Iris pigment epithelial cell (primary cell): Measurements from ENCODE around the gene CLK2.
"Not testable (repeated sequence)": the region's sequence is repeated elsewhere in the genome, so short reads cannot be mapped to it uniquely, and the experiment has no call there.

Experiments used
- DNase-seq: peaks from one replicate; pipeline ENCODE4 v3.0.0-alpha.2; 2011; ENCODE audit warnings: low read depth

CLK2 gene

DNA sequence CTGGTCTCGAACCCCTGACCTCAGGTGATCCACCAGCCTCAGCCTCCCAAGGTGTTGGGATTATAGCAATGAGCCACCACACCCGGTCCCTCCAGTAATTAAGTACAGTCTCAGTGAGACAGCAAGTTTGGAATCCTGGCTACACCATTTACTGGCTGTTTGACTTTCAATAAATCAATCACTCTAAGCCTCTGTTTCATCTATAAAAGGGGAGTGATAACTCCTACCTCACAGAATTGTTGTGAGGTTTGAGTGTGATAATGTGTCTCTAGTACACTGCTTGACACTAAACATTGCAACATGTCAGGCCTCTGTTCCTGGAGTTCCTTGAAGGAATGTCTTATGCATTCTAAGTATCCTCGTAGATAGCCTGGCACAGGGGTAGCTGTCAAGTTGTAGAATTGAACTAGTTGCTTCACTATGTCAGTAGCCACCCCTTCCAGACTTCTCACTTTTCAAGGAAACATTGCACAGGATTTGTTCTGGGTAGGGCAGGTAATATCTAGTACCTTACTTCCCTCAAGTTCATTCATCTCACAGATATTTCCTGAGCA lies 30.4 kb downstream of the CLK2 start:
- no peak for DNase-seq

DNA sequence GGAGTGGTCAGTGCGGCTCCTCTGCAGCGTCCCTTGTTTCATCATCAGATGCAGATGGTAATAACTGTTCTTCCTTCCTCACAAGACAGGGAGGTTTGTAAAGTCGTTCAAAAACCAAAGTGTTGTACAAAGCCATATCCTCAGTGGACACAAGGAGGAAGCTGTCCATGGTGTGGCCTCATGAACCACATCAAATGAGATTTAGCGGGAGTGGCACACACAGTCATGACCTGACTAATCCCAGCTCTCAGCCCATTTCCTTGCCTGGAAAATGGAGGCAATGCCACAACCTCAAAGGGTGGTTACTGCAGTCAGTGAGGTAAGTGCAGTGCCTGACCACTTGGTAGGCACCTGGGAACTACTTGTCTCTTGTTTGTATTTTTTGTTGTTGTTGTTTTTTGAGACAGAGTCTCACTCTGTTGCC lies 31.5 kb downstream of the CLK2 start:
- DNase-seq: no peak

DNA sequence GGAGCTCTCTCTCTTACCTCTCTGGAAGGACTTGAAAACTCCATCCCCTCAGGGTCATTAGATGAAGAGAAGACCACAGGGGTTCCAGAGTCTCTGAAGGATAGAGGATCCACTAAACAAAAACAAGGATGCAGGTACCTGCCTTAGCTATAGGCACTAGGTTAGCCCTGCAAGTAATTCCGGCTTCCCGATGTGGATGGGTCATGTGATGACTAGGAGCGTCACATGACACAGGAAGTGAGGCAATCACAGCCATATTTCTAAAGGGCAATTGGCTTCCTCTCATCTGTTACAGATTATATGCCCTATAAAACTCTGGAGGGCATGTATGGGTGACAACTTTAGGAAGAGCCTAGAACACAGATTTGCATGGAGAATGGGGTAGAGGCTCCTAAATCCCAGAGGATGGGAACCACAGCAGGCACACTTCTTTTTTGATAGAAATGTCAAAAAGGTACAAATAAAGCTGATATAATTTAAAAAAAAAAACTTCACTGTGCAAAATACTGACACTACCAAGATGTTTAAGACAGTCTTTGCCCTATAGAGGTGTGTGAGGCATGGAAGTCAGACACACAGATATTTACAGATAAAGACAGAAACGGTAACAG lies 32.1 kb downstream of the CLK2 start:
- DNase-seq: peak; percentile 79

GRCh38 chr1:155236451-155236850 lies 36.9 kb downstream of the CLK2 start:
- no peak for DNase-seq

DNA sequence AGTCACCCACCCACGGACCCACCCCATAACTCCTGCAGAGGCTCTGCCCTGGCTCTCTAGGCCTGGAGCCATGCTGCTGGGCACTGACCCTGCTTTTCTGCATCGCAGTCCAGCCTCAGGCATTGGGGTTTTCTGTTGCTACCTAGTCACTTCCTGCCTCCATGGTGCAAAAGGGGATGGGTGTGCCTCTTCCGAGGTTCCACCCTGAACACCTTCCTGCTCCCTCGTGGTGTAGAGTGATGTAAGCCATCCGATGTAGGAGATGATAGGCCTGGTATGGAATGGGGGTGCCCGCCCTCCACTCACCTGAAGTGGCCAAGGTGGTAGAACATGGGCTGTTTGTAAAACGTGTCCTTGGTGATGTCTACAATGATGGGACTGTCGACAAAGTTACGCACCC lies 37.9 kb downstream of the CLK2 start:
- not testable (repeated sequence) for DNase-seq

DNA sequence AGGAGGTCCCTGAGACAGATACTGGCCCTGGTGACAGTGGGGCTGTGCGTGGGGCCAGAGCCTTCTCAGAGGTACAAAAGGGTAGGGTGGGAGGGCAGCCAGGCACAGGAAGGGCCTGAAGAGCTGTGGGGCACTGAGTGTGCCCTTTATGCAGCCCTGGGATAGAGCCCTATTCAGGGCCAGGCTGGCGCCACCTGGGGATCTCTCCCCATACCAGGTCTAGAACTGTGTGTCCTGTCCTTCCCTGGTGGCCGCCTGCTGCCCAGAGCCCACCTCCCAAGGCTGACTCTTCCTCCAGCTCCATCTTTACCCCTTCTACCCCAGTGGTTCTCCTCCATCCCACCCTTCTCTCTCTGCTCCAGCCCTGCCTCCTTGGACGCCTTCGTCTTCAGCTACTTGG lies 39.8 kb downstream of the CLK2 start:
- not testable (repeated sequence) for DNase-seq

- DNase-seq: peak; percentile 45
Measured at GRCh38 chr1:155232001-155232978, 41.0 kb downstream of the CLK2 start.

DNA sequence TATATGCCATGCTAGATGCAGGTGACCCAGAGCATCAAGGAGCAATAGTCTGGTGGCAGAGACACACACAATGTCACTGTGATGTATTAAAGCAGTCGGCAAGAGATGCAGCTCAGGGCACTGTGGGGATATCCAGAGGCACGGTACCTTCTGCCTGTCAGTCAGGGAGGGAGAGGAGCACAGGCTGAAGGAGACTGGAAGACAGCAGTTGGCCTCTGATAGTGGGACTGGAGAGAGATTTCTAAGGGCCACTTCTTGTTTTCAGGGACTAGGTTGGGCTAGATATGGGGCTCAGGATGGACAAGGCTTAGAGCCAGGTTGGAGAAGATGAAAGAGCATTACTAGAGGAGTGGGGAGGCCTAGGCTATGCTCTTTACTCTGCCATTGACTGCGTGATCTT lies 42.0 kb downstream of the CLK2 start:
- not testable (repeated sequence) for DNase-seq

DNA sequence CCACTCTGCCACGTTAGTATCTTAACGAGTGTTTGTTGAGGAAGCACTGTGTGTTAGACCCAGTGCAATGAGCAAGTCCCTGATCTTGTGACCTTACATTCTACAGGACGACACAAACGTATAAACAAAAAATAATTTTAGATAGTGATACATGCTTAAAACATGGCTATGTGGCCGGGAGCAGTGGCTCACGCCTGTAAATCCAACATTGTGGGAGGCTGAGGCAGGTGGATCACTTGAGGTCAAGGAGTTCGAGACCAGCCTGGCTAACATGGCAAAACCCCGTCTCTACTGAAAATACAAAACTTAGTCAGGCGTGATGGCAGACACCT lies 45.2 kb downstream of the CLK2 start:
- no peak for DNase-seq

DNA sequence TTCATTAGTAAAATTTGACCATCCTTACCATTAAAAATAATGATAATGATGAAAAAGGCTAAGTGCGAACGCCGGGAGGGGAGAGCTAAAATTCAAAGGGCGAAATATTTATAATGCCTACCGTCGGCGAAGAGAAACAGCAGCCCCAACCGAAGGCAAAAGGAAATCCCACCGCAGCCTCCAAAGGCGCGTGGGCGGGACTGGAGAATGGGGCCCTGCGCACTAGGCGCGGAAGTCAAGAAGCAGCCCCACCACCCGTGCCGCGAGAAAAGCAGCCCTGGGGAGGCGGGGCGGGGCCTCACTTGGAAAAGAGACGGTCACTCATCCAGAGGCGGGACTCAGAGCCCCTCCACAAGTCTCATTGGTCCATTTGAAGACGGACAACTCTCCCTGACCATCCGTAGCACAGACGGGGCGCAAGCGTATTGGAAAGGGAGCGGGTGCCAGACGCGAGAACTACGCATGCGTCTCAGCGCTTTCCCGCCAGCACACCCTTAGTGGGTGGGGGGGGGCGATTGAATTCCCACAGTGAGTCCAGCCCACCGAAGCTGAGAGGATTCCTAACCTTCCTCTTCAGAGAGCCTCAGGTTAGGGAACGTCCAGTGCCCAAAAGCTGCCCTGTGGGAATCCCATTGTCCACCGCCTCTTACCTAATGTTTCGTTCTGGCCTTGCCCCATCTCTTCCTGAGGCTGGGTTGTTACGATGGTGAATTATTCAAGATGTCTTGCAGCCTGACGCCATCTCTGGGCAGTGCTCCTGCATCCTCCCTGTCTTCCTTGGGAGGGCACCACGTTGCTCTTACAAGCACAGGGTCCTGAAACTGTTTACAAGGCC lies 45.8 kb downstream of the CLK2 start:
- peak; percentile 100 for DNase-seq

GRCh38 chr1:155226910-155227260 lies 46.4 kb downstream of the CLK2 start:
- DNase-seq: peak; percentile 54

- DNase-seq: peak; percentile 91
Measured at GRCh38 chr1:155226188-155226909, 47.0 kb downstream of the CLK2 start.

DNA sequence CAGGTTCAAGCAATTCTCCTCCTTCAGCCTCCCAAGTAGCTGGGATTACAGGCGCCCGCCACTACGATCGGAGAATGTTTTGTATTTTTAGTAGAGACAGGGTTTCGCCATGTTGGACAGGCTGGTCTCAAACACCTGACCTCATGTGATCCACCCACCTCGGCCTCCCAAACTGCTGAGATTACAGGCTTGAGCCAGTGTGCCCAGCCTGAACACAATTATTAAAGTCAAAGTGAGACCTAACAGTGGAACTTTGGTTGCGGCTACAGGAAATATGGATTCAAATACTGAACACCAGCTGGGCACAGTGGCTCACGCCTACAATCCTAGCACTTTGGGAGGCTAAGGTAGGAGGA lies 47.9 kb downstream of the CLK2 start:
- DNase-seq: not testable (repeated sequence)

DNA sequence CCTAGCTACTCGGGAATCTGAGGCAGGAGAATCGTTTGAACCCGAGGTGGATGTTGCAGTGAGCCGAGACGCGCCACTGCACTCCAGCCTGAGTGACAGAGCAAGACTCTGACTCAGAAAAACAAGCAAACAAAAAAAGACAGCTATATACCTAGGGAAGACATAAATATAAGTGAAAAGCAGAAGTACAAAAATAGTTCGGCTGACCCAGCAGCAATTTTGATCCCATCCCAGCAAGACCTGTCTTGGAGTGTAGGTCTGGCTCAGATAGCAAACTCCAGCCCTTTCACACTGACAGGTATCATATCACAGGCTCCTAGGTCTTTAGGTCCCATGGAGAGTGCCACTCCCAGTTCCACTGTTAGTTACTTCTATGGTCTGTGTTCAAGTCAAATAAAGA lies 50.3 kb downstream of the CLK2 start:
- no peak for DNase-seq

DNA sequence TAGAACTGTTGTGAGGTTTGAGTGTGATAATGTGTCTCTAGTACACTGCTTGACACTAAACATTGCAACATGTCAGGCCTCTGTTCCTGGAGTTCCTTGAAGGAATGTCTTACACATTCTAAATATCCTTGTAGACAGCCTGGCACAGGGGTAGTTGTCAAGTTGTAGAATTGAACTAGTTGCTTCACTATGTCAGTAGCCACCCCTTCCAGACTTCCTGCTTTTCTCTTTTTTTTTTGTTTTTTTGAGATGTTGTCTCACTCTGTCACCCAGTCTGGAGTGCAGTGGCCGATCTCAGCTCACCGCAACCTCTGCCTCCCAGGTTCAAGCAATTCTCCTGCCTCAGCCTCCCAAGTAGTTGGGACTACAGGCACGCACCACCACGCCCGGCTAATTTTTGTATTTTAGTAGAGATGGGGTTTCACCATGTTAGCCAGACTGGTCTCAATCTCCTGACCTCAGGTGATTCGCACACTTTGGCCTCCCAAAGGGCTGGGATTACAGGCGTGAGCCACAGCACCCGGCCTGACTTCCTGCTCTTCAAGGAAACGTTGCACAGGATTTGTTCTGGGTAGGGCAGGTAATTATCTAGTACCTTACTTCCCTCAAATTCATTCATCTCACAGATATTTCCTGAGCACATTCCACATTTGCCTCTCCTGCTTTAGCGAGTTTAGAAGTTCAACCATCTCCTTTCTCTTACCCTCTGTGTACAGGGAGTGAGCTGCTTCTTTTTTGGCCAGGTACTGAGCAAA lies 52.9 kb downstream of the CLK2 start:
- not testable (repeated sequence) for DNase-seq

- peak; percentile 38 for DNase-seq
Measured at GRCh38 chr1:155219592-155220031, 53.7 kb downstream of the CLK2 start.

DNA sequence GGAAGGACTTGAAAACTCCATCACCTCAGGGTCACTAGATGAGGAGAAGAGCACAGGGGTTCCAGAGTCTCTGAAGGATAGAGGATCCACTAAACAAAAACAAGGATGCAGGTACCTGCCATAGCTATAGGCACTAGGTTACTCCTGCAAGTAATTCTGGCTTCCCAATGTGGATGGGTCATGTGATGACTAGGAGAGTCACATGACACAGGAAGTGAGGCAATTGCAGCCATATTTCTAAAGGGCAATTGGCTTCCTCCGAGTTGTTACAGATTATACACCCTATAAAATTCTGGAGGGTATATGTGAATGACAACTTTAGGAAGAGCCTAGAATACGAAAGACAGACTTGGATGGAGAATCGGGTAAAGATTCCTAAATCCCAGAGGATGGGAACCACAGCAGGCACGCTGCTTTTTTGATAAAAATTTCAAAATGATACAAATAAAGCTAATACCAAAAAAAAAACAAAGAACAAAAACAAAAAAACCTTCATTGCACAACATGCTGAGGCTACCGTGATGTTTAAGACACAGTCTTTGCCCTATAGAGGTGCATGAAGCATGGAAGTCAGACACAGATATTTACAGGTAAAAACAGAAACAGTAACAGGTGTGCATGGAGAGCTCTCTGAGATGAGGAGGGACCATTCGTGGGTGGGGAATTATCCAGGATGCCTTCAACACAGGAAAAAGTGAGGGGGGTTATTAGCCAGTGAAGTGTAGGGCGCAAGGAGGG lies 54.3 kb downstream of the CLK2 start:
- peak; percentile 72 for DNase-seq

DNA sequence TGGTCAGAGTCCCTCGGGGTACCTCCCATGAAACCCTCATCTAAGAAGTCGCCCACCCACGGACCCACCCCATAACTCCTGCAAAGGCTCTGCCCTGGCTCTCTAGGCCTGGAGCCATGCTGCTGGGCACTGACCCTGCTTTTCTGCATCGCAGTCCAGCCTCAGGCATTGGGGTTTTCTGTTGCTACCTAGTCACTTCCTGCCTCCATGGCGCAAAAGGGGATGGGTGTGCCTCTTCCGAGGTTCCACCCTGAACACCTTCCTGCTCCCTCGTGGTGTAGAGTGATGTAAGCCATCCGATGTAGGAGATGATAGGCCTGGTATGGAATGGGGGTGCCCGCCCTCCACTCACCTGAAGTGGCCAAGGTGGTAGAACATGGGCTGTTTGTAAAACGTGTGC lies 58.6 kb downstream of the CLK2 start:
- not testable (repeated sequence) for DNase-seq
